Liver (tissue), 9 donors: ENCODE data around the gene TFF2. TPM values are rescaled to one million over a fixed set of nuclear protein-coding genes. Genes with fewer than 3 reads are reported as not detected.

ENCODE experiments used
- DNase-seq: peaks from one replicate; pipeline ENCODE4 v3.0.0-alpha.2; 2017; ENCODE audit warnings: low spot score
- H3K27ac ChIP-seq, 2 donors: one replicate each; pipeline ENCODE4 v1.7.0; 2013; ENCODE audit warnings: inconsistent platforms in 2 of 2, low read length in 2 of 2, control low read depth in 1 of 2, low read depth in 1 of 2, mild to moderate bottlenecking in 1 of 2
- H3K27me3 ChIP-seq, 4 donors: one replicate each; pipeline versions ENCODE4 v1.6.1 to v1.7.0; 2013; ENCODE audit warnings: low read length in 3 of 4, inconsistent platforms in 1 of 4, mild to moderate bottlenecking in 1 of 4, moderate library complexity in 1 of 4; ENCODE audit not compliant: control insufficient read depth in 4 of 4, insufficient read depth in 4 of 4
- H3K36me3 ChIP-seq, 4 donors: one replicate each; pipeline versions ENCODE4 v1.6.1 to v1.7.0; 2013; ENCODE audit warnings: low read length in 3 of 4, mild to moderate bottlenecking in 3 of 4, low read depth in 1 of 4, moderate library complexity in 1 of 4; ENCODE audit not compliant: control insufficient read depth in 4 of 4, insufficient read depth in 3 of 4
- H3K4me1 ChIP-seq, 4 donors: one replicate each; pipeline versions ENCODE4 v1.6.1 to v1.7.0; 2013; ENCODE audit warnings: low read length in 3 of 4, mild to moderate bottlenecking in 3 of 4, moderate library complexity in 1 of 4; ENCODE audit not compliant: control insufficient read depth in 4 of 4, insufficient read depth in 4 of 4
- H3K4me3 ChIP-seq, 3 donors: one replicate each; pipeline versions ENCODE4 v1.6.1 to v1.7.0; 2013; ENCODE audit warnings: low read length in 3 of 3, control low read depth in 1 of 3, low read depth in 1 of 3, mild to moderate bottlenecking in 1 of 3
- H3K9ac ChIP-seq, 2 donors: one replicate each; pipeline ENCODE4 v1.7.0; 2013; ENCODE audit warnings: low read length in 2 of 2, mild to moderate bottlenecking in 2 of 2, moderate library complexity in 2 of 2, control low read depth in 1 of 2, low read depth in 1 of 2
- H3K9me3 ChIP-seq, 4 donors: one replicate each; pipeline versions ENCODE4 v1.6.1 to v1.7.0; 2013; ENCODE audit warnings: low read length in 3 of 4; ENCODE audit not compliant: control insufficient read depth in 4 of 4
- FOXA1 ChIP-seq: IDR thresholded peaks from 2 replicates; pipeline ENCODE4 v1.6.1; 2016; ENCODE audit warnings: antibody characterized with exemption
- FOXA2 ChIP-seq: IDR thresholded peaks from 2 replicates; pipeline ENCODE4 v1.6.1; 2016; ENCODE audit warnings: antibody characterized with exemption
- GABPA ChIP-seq, 2 donors: IDR thresholded peaks in 1 of 2; conservative IDR thresholded peaks in 1 of 2; 2 replicates each; pipeline ENCODE4 v1.6.1; 2016; ENCODE audit warnings: antibody characterized with exemption in 2 of 2, mild to moderate bottlenecking in 1 of 2, moderate library complexity in 1 of 2
- HNF4G ChIP-seq: IDR thresholded peaks from 2 replicates; pipeline ENCODE4 v1.6.1; 2016; ENCODE audit warnings: antibody characterized with exemption
- JUND ChIP-seq, 2 donors: IDR thresholded peaks; 2 replicates each; pipeline ENCODE4 v1.6.1; 2016; ENCODE audit warnings: antibody characterized with exemption in 2 of 2
- NR2F2 ChIP-seq: IDR thresholded peaks from 2 replicates; pipeline ENCODE4 v1.6.1; 2016; ENCODE audit warnings: antibody characterized with exemption
- RXRA ChIP-seq, 2 donors: IDR thresholded peaks; 2 replicates each; pipeline ENCODE4 v1.6.1; 2017 to 2018; ENCODE audit warnings: antibody characterized with exemption in 2 of 2, mild to moderate bottlenecking in 1 of 2
- SP1 ChIP-seq: IDR thresholded peaks from 2 replicates; pipeline ENCODE4 v1.6.1; 2018; ENCODE audit warnings: antibody characterized with exemption, mild to moderate bottlenecking
- TAF1 ChIP-seq: conservative IDR thresholded peaks from 2 replicates; pipeline ENCODE4 v1.6.1; 2016; ENCODE audit warnings: antibody characterized with exemption, mild to moderate bottlenecking
- WGBS: extraction: QIAGEN DNeasy Blood & Tissue Kit; methylation state at CpG from one replicate; pipeline ENCODE4 v1.1.7; 2013; 5-methylcytosine and 5-hydroxymethylcytosine counted together
- polyA plus RNA-seq, 2 donors: library from polyadenylated mRNA; stranded (reverse) in 1 of 2; unstranded in 1 of 2; fragments of 200-250 nt in 1 of 2; fragments of >200 nt in 1 of 2; fragmentation: Nextera tagmentation in 1 of 2; extraction: Ambion mirVana in 1 of 2; gene quantifications; one replicate each; pipeline versions ENCODE4 v1.2.1 to v1.2.3, GENCODE V29; 2013 to 2015
- total RNA-seq, 2 donors: library from RNA; depleted of rRNA; stranded (reverse); fragments of >200 nt; gene quantifications; one replicate each; pipeline ENCODE4 v1.2.3, GENCODE V29; 2014
- TF ChIP-seq, protein P1 (sequence below): IDR thresholded peaks from 2 replicates; pipeline ENCODE4 v1.6.1; 2016; ENCODE audit warnings: antibody characterized with exemption, mild to moderate bottlenecking
- TF ChIP-seq, protein P2 (sequence below): IDR thresholded peaks from 2 replicates; pipeline ENCODE4 v1.6.1; 2016; ENCODE audit warnings: antibody characterized with exemption
- TF ChIP-seq, protein P3 (sequence below): IDR thresholded peaks from 2 replicates; pipeline ENCODE4 v1.6.1; 2016; ENCODE audit warnings: antibody characterized with exemption
- TF ChIP-seq, protein P4 (sequence below): fragments of 150-350 bp; IDR thresholded peaks from 2 replicates; pipeline ENCODE4 v1.5.1; 2017; ENCODE audit warnings: improper control_type of control experiment, low read depth, low read length; ENCODE audit not compliant: missing input control
- donor health status: healthy.
- donor health status: healthy.
- donor health status: healthy.
- donor health status: healthy.
- donor health status: healthy.

The TFF2 gene
- total and polyA plus RNA-seq, 4 donors, result 1.0 TPM; not detected in 3

DNA sequence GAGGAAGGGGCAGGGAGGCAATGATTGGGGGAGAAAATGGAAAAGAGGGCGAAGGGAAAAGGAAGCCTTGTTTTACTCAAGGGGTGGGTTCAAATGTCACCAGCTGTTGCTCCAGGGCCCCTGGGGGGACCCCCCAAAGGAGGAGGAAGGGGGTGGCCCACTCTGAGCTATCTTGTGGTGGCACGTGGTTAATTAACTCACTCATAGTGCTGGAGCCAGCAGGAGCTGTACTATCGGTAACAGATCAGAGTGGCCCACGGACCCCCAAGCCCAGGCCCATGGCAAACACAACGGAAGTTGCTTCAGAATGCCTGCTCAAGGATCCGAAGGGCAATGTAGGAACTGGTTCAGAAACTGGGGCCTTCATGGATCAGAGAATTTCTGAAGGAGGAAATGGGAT, 7.2 kb downstream of the TFF2 start:
- no peak overlapping the region for H3K27ac ChIP-seq
- no peak for DNase-seq
- no peaks in the 10 kb centered on the region for H3K9me3 ChIP-seq
- TF ChIP-seq, protein P1, sequence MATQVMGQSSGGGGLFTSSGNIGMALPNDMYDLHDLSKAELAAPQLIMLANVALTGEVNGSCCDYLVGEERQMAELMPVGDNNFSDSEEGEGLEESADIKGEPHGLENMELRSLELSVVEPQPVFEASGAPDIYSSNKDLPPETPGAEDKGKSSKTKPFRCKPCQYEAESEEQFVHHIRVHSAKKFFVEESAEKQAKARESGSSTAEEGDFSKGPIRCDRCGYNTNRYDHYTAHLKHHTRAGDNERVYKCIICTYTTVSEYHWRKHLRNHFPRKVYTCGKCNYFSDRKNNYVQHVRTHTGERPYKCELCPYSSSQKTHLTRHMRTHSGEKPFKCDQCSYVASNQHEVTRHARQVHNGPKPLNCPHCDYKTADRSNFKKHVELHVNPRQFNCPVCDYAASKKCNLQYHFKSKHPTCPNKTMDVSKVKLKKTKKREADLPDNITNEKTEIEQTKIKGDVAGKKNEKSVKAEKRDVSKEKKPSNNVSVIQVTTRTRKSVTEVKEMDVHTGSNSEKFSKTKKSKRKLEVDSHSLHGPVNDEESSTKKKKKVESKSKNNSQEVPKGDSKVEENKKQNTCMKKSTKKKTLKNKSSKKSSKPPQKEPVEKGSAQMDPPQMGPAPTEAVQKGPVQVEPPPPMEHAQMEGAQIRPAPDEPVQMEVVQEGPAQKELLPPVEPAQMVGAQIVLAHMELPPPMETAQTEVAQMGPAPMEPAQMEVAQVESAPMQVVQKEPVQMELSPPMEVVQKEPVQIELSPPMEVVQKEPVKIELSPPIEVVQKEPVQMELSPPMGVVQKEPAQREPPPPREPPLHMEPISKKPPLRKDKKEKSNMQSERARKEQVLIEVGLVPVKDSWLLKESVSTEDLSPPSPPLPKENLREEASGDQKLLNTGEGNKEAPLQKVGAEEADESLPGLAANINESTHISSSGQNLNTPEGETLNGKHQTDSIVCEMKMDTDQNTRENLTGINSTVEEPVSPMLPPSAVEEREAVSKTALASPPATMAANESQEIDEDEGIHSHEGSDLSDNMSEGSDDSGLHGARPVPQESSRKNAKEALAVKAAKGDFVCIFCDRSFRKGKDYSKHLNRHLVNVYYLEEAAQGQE, result no peak
- TF ChIP-seq TAF1 (no peak), FOXA2 (no peak), HNF4G (no peak)
- TF ChIP-seq, protein P2, sequence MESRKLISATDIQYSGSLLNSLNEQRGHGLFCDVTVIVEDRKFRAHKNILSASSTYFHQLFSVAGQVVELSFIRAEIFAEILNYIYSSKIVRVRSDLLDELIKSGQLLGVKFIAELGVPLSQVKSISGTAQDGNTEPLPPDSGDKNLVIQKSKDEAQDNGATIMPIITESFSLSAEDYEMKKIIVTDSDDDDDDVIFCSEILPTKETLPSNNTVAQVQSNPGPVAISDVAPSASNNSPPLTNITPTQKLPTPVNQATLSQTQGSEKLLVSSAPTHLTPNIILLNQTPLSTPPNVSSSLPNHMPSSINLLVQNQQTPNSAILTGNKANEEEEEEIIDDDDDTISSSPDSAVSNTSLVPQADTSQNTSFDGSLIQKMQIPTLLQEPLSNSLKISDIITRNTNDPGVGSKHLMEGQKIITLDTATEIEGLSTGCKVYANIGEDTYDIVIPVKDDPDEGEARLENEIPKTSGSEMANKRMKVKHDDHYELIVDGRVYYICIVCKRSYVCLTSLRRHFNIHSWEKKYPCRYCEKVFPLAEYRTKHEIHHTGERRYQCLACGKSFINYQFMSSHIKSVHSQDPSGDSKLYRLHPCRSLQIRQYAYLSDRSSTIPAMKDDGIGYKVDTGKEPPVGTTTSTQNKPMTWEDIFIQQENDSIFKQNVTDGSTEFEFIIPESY, result no peak
- H3K36me3 ChIP-seq, result no peaks in the 10 kb centered on the region
- H3K4me1 ChIP-seq, result no peaks in the 10 kb centered on the region
- peaks cover 0 to 4% (median 0%) of the 10 kb centered on the region in 4 donors for H3K27me3 ChIP-seq
- H3K9ac ChIP-seq, result no peak overlapping the region
- WGBS, result 87% methylated on average over 6 of the region's 6 CpGs
- no peak overlapping the region for H3K4me3 ChIP-seq

DNA sequence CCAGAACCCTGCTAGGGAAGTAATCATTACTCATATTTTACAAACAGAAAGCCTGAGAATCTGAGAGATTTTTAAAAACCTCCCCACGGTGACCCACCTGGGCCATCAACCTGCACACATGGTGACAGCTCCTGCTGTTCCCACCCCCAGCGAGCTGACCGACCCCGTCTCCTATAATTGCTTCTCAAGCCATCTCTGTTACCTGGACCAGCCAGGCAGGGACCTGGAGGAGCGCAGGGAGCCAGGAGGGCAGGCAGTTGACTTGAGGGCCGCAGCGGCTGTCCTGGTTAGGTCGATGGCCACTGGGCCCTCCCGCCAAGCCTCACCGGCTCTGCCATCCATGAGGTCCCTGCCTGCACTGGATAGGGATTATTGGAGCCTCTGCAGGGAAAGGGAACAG, 7.7 kb downstream of the TFF2 start:
- no peaks in the 10 kb centered on the region for H3K36me3 ChIP-seq
- H3K27me3 ChIP-seq, result peaks cover 0 to 4% (median 0%) of the 10 kb centered on the region in 4 donors
- H3K4me3 ChIP-seq, result no peak overlapping the region
- H3K27ac ChIP-seq, result no peak overlapping the region
- H3K4me1 ChIP-seq, result peaks cover 0 to 2% (median 0%) of the 10 kb centered on the region in 4 donors
- no peaks in the 10 kb centered on the region for H3K9me3 ChIP-seq
- WGBS, result 85% methylated on average over 10 of the region's 10 CpGs
- TF ChIP-seq FOXA2 (no peak), RXRA (IDR thresholded peaks at IDR 0.05) (no peak), JUND (IDR thresholded peaks at IDR 0.05) (no peak), HNF4G (no peak), SP1 (no peak), FOXA1 (no peak), TAF1 (no peak), NR2F2 (no peak), GABPA (IDR thresholded peaks at IDR 0.05 in 1 of 2, conservative IDR thresholded peaks at IDR 0.05 in 1 of 2) (no peak)
- TF ChIP-seq, protein P3, sequence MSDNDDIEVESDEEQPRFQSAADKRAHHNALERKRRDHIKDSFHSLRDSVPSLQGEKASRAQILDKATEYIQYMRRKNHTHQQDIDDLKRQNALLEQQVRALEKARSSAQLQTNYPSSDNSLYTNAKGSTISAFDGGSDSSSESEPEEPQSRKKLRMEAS, result no peak
- TF ChIP-seq, protein P2, result no peak
- TF ChIP-seq, protein P4, sequence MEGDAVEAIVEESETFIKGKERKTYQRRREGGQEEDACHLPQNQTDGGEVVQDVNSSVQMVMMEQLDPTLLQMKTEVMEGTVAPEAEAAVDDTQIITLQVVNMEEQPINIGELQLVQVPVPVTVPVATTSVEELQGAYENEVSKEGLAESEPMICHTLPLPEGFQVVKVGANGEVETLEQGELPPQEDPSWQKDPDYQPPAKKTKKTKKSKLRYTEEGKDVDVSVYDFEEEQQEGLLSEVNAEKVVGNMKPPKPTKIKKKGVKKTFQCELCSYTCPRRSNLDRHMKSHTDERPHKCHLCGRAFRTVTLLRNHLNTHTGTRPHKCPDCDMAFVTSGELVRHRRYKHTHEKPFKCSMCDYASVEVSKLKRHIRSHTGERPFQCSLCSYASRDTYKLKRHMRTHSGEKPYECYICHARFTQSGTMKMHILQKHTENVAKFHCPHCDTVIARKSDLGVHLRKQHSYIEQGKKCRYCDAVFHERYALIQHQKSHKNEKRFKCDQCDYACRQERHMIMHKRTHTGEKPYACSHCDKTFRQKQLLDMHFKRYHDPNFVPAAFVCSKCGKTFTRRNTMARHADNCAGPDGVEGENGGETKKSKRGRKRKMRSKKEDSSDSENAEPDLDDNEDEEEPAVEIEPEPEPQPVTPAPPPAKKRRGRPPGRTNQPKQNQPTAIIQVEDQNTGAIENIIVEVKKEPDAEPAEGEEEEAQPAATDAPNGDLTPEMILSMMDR, result no peak
- H3K9ac ChIP-seq, result no peak overlapping the region
- no peak for DNase-seq
